ENCODE measurements around the gene AVP. TPM values are rescaled to one million over a fixed set of nuclear protein-coding genes. Genes with fewer than 3 reads are reported as not detected.

Gene AVP
- total and polyA plus RNA-seq, 7 donors: not detected

GRCh38 chr20:3123542-3123941 lies 39.0 kb upstream of the AVP start:
- intact Hi-C loops (cut with DNase I): loop anchor here in 1 of 2 donors (5.0 kb wide), 1 partner anchor 34 kb away; the partner anchor contains the start of genes FASTKD5 and UBOX5
- peak overlapping the region; percentile 56 for H3K27ac ChIP-seq
- DNase-seq (peak in 1 of 2 donors; percentile 85), ATAC-seq (peak; percentile 74 to 95 (median 88))
- no peaks in the 10 kb centered on the region for H3K9me3 ChIP-seq
- WGBS, 3 donors: 19 to 26% (median 19%) methylated on average over 1 of the region's 1 CpG
- no peaks in the 10 kb centered on the region for H3K27me3 ChIP-seq (ENCODE audit: insufficient read depth in 3 of 3, low read length in 2 of 3)
- H3K4me3 ChIP-seq: no peak overlapping the region
- H3K36me3 ChIP-seq (ENCODE audit: insufficient read depth in 1 of 2, low read depth in 1 of 2): peaks cover 6 to 40% of the 10 kb centered on the region in 2 donors
- peaks cover 28% of the 10 kb centered on the region for H3K4me1 ChIP-seq
- no peak for TF ChIP-seq CTCF (IDR thresholded peaks at IDR 0.05)

GRCh38 chr20:3121955-3122610 lies 37.6 kb upstream of the AVP start:
- Histone ChIP-seq H3K27me3 (ENCODE audit: insufficient read depth in 3 of 3, low read length in 2 of 3) (no peaks in the 10 kb centered on the region), H3K9me3 (no peaks in the 10 kb centered on the region), H3K36me3 (ENCODE audit: insufficient read depth in 1 of 2, low read depth in 1 of 2) (peaks cover 6 to 40% of the 10 kb centered on the region in 2 donors), H3K27ac (no peak overlapping the region), H3K4me3 (no peak overlapping the region), H3K4me1 (peaks cover 18% of the 10 kb centered on the region)
- no peak for ATAC-seq
- intact Hi-C loops (cut with DNase I): loop anchor here in 1 of 2 donors (5.0 kb wide), 1 partner anchor 35 kb away; the partner anchor contains the start of genes FASTKD5 and UBOX5
- DNase-seq: no peak
- TF ChIP-seq CTCF (IDR thresholded peaks at IDR 0.05): no peak
- 92 to 95% (median 93%) methylated on average over 12 of the region's 12 CpGs for WGBS, 3 donors

- Histone ChIP-seq H3K9me3 (no peaks in the 10 kb centered on the region), H3K27ac (no peak overlapping the region), H3K4me3 (no peak overlapping the region), H3K27me3 (ENCODE audit: insufficient read depth in 3 of 3, low read length in 2 of 3) (no peaks in the 10 kb centered on the region), H3K4me1 (peaks cover 16% of the 10 kb centered on the region), H3K36me3 (ENCODE audit: insufficient read depth in 1 of 2, low read depth in 1 of 2) (peaks cover 6 to 40% of the 10 kb centered on the region in 2 donors)
- 68 to 78% (median 69%) methylated on average over 11 of the region's 11 CpGs for WGBS, 3 donors
- TF ChIP-seq CTCF (IDR thresholded peaks at IDR 0.05): no peak
- intact Hi-C loops (cut with DNase I): loop anchor here in 1 of 2 donors (5.0 kb wide), 1 partner anchor 36 kb away; the partner anchor contains the start of genes FASTKD5 and UBOX5
- DNase-seq (no peak), ATAC-seq (no peak)
Observed at GRCh38 chr20:3121271-3121911, 36.9 kb upstream of the AVP start.

GRCh38 chr20:3119044-3119443 lies 34.5 kb upstream of the AVP start:
- no peaks in the 10 kb centered on the region for H3K9me3 ChIP-seq
- WGBS, 3 donors: 65 to 77% (median 66%) methylated on average over 5 of the region's 5 CpGs
- H3K27ac ChIP-seq: no peak overlapping the region
- DNase-seq (no peak), ATAC-seq (no peak)
- H3K4me1 ChIP-seq: peaks cover 16% of the 10 kb centered on the region
- no peak for TF ChIP-seq CTCF (IDR thresholded peaks at IDR 0.05)
- H3K4me3 ChIP-seq: no peak overlapping the region
- H3K36me3 ChIP-seq (ENCODE audit: insufficient read depth in 1 of 2, low read depth in 1 of 2): peaks cover 6 to 47% of the 10 kb centered on the region in 2 donors
- intact Hi-C loops (cut with DNase I): loop anchor here in 1 of 2 donors (5.0 kb wide), 2 partner anchors 128 to 198 kb away; no protein-coding TSS in a partner anchor
- H3K27me3 ChIP-seq (ENCODE audit: insufficient read depth in 3 of 3, low read length in 2 of 3): no peaks in the 10 kb centered on the region
